Stimulated activated CD4-positive, alpha-beta T cell treated with anti-CD3 and anti-CD28 coated beads, Interleukin-2, amount 100 ng/mL, for 24 hours (primary cell): Measurements from ENCODE around the gene PTPRG.

Source experiments
- DNase-seq, 2 donors: peaks; one replicate each; pipeline ENCODE4 v3.0.0-alpha.2; 2020

PTPRG gene

GRCh38 chr3:61663356-61664104, 102.2 kb downstream of the PTPRG start:
- no peak for DNase-seq

GRCh38 chr3:61664105-61664482, 102.7 kb downstream of the PTPRG start:
- no peak for DNase-seq

- no peak for DNase-seq
Observed at GRCh38 chr3:61665121-61665520, 103.8 kb downstream of the PTPRG start.

GRCh38 chr3:61665987-61666386, 104.6 kb downstream of the PTPRG start:
- no peak for DNase-seq

GRCh38 chr3:61666615-61667330, 105.4 kb downstream of the PTPRG start:
- no peak for DNase-seq

- no peak for DNase-seq
Observed at GRCh38 chr3:61667383-61667782, 106.0 kb downstream of the PTPRG start.

GRCh38 chr3:61667814-61668213, 106.4 kb downstream of the PTPRG start:
- DNase-seq = no peak

- DNase-seq = no peak
Observed at GRCh38 chr3:61668317-61668864, 107.0 kb downstream of the PTPRG start.

GRCh38 chr3:61669203-61669602, 107.8 kb downstream of the PTPRG start:
- no peak for DNase-seq

- no peak for DNase-seq
Observed at GRCh38 chr3:61669668-61670299, 108.4 kb downstream of the PTPRG start.

- DNase-seq = no peak
Observed at GRCh38 chr3:61673651-61674050, 112.3 kb downstream of the PTPRG start.

GRCh38 chr3:61674596-61674995, 113.2 kb downstream of the PTPRG start:
- DNase-seq = no peak

- DNase-seq = no peak
Observed at GRCh38 chr3:61679026-61679425, 117.7 kb downstream of the PTPRG start.

- no peak for DNase-seq
Observed at GRCh38 chr3:61680617-61681016, 119.2 kb downstream of the PTPRG start.

- no peak for DNase-seq
Observed at GRCh38 chr3:61681636-61682035, 120.3 kb downstream of the PTPRG start.

- no peak for DNase-seq
Observed at GRCh38 chr3:61682671-61683548, 121.5 kb downstream of the PTPRG start.

- DNase-seq = no peak
Observed at GRCh38 chr3:61683549-61684236, 122.3 kb downstream of the PTPRG start.

GRCh38 chr3:61684386-61684785, 123.0 kb downstream of the PTPRG start:
- no peak for DNase-seq

- DNase-seq = no peak
Observed at GRCh38 chr3:61685755-61686154, 124.4 kb downstream of the PTPRG start.

- no peak for DNase-seq
Observed at GRCh38 chr3:61686228-61686648, 124.9 kb downstream of the PTPRG start.

GRCh38 chr3:61687206-61687605, 125.8 kb downstream of the PTPRG start:
- DNase-seq = no peak
